ENCODE data around the gene FAM170B. TPM values are rescaled to one million over a fixed set of nuclear protein-coding genes. Genes with fewer than 3 reads are reported as not detected.

The FAM170B gene
- total and polyA plus RNA-seq, 2 of the 4 experiments (the other 2 are of a cell fraction): not detected

GRCh38 chr10:49115015-49115795 is 18.6 kb downstream of the FAM170B start, which contains the start of gene VSTM4:
Gene VSTM4, minus strand, starts transcription at chr10:49115522. Its CDS starts 37 bp downstream, at chr10:49115485.
- peak within 1 kb of the TSS; percentile 92 for H3K4me2 ChIP-seq (ENCODE audit: low read depth, low read length)
- H2BK15ac ChIP-seq (ENCODE audit: low read depth, low read length): peak within 1 kb of the TSS; percentile 96; the same call in 1 of the 3 replicates
- peak within 1 kb of the TSS; percentile 82 for H3K18ac ChIP-seq (ENCODE audit: low read depth, low read length)
- H3K27ac ChIP-seq (ENCODE audit: insufficient read depth, low read length): peak within 1 kb of the TSS; percentile 86
- H3K9ac ChIP-seq (ENCODE audit: low read depth, low read length): peak within 1 kb of the TSS; percentile 96
- peak within 1 kb of the TSS; percentile 82 for H2BK20ac ChIP-seq (ENCODE audit: low read depth, low read length)
- dilution Hi-C loops (cut with HindIII; ENCODE audit: low sequenced_read_pairs, unreplicated experiment): no loop called here
- TF ChIP-seq CHD1 (IDR thresholded peaks at IDR 0.05; ENCODE audit: low read depth, low read length) (no peak), POLR2A (IDR thresholded peaks at IDR 0.05; ENCODE audit: low read depth, low read length) (peak; percentile 31; the same call in 1 of the 2 replicates), CEBPB (IDR thresholded peaks at IDR 0.05; ENCODE audit: low read depth, low read length) (no peak), MAZ (IDR thresholded peaks at IDR 0.05; ENCODE audit: borderline replicate concordance, low read depth, low read length) (peak; percentile 46; the same call in 1 of the 2 replicates)
- TF ChIP-seq, protein P1, sequence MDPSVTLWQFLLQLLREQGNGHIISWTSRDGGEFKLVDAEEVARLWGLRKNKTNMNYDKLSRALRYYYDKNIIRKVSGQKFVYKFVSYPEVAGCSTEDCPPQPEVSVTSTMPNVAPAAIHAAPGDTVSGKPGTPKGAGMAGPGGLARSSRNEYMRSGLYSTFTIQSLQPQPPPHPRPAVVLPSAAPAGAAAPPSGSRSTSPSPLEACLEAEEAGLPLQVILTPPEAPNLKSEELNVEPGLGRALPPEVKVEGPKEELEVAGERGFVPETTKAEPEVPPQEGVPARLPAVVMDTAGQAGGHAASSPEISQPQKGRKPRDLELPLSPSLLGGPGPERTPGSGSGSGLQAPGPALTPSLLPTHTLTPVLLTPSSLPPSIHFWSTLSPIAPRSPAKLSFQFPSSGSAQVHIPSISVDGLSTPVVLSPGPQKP (IDR thresholded peaks at IDR 0.05; ENCODE audit: borderline replicate concordance, low read depth, low read length): no peak
- TF ChIP-seq, protein P2, sequence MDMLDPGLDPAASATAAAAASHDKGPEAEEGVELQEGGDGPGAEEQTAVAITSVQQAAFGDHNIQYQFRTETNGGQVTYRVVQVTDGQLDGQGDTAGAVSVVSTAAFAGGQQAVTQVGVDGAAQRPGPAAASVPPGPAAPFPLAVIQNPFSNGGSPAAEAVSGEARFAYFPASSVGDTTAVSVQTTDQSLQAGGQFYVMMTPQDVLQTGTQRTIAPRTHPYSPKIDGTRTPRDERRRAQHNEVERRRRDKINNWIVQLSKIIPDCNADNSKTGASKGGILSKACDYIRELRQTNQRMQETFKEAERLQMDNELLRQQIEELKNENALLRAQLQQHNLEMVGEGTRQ (IDR thresholded peaks at IDR 0.05; ENCODE audit: low read depth, low read length): no peak
- H2AK5ac ChIP-seq (ENCODE audit: low read depth, low read length): peak within 1 kb of the TSS; percentile 62
- ChIA-PET POLR2A (ENCODE audit: unreplicated experiment) (no interaction called here), CTCF (no interaction called here)
- no peaks in the 10 kb centered on the region for H3K9me3 ChIP-seq (ENCODE audit: control insufficient read depth, insufficient read depth, low read length)
- peak within 1 kb of the TSS; percentile 83 for H2AK9ac ChIP-seq (replicated peaks; ENCODE audit: low read depth, low read length, poor library complexity)
- WGBS, 2 experiments (ENCODE audit: extremely low coverage in 2 of 2, insufficient read length in 1 of 2): 0% methylated on average over 41 of the region's 95 CpGs; no CpG with 5 or more reads in 1 of the 2 experiments
- ATAC-seq (ENCODE audit: low read depth) (peak; percentile 85), DNase-seq (peak; percentile 59)
- H3K27me3 ChIP-seq (ENCODE audit: control insufficient read depth, insufficient read depth, low read length): no peaks in the 10 kb centered on the region; the same call in 1 of the 2 replicates
- peaks cover 6% of the 10 kb centered on the region; the same call in 1 of the 2 replicates for H4K20me1 ChIP-seq (ENCODE audit: insufficient read depth, low read length)
- peak within 1 kb of the TSS; percentile 92 for H3K56ac ChIP-seq (ENCODE audit: extremely low read depth, insufficient read depth, low read length)
- peak within 1 kb of the TSS; percentile 57 to 94; a peak in 3 of 4 replicates for H4K8ac ChIP-seq (ENCODE audit: low read depth in 2 of 2, low read length in 2 of 2)
- H3K9me1 ChIP-seq (ENCODE audit: insufficient read depth, low read length): peaks cover 4% of the 10 kb centered on the region; the same call in 1 of the 2 replicates
- peak within 1 kb of the TSS; percentile 95 for H2AFZ ChIP-seq (replicated peaks; ENCODE audit: low read length, poor library complexity)
- H3K36me3 ChIP-seq (ENCODE audit: control insufficient read depth, insufficient read depth, low read length): no peaks in the 10 kb centered on the region; the same call in 1 of the 2 replicates
- H3K4ac ChIP-seq (ENCODE audit: low read depth, low read length): peak within 1 kb of the TSS; percentile 90
- H4K5ac ChIP-seq (ENCODE audit: low read depth, low read length): peak within 1 kb of the TSS; percentile 88
- no TSS peak for BruUV-seq (replicated peaks)
- peak within 1 kb of the TSS; percentile 98 for H3K23ac ChIP-seq (ENCODE audit: low read depth, low read length)
- H2BK5ac ChIP-seq (ENCODE audit: low read depth, low read length, poor library complexity, severe bottlenecking): peak within 1 kb of the TSS; percentile 67
- H3K14ac ChIP-seq (replicated peaks; ENCODE audit: low read depth, low read length): peak within 1 kb of the TSS; percentile 98
- intact Hi-C loops (cut with micrococcal nuclease): loop anchor here (2.0 to 10.0 kb wide), 2 partner anchors 134 to 180 kb away; partner anchors contain the start of gene C10orf71
- in situ Hi-C loops (cut with MboI; ENCODE audit: low sequenced_read_pairs): no loop called here
- peak within 1 kb of the TSS; percentile 89 for H2BK120ac ChIP-seq (ENCODE audit: low read depth, low read length)
- H4K91ac ChIP-seq (ENCODE audit: insufficient read depth, low read depth, low read length): peak within 1 kb of the TSS; percentile 84
- H3K4me1 ChIP-seq (ENCODE audit: control insufficient read depth, insufficient read depth, low read length): peaks cover 17% of the 10 kb centered on the region; the same call in 1 of the 2 replicates
- H3K79me1 ChIP-seq (ENCODE audit: low read depth in 1 of 2, low read length in 2 of 2): peaks cover 0 to 41% of the 10 kb centered on the region in 2 experiments; a peak in 3 of 4 replicates
- H3K4me3 ChIP-seq (ENCODE audit: insufficient read depth, low read depth, low read length): peak within 1 kb of the TSS; percentile 66

All from IMR-90 (cell line).